Heart left ventricle (tissue), 16 donors: ENCODE measurements around the gene DSCAML1. TPM values are rescaled to one million over a fixed set of nuclear protein-coding genes. Genes with fewer than 3 reads are reported as not detected.

Source experiments
- ATAC-seq, 4 donors: fragments of 200-7000 bp; cut with Tn5 transposase; one replicate each; pipeline ENCODE4 v1.9.1; 2020 to 2022; ENCODE audit warnings: moderate library complexity in 4 of 4, mild to moderate bottlenecking in 3 of 4, moderate number of reproducible peaks in 1 of 4
- DNase-seq, 5 donors: peaks; one replicate each; pipeline ENCODE4 v3.0.0-alpha.2; 2020
- H3K27ac ChIP-seq, 12 donors: fragments of 200-600 bp; sonication (generic) in 4 of 12; one replicate each; pipeline versions ENCODE4 v1.5.0 to v1.8.0; 2016 to 2022; ENCODE audit warnings: mild to moderate bottlenecking in 2 of 12
- H3K27me3 ChIP-seq, 9 donors: fragments of 200-600 bp; sonication (generic) in 2 of 9; one replicate each; pipeline versions ENCODE4 v1.5.1 to v1.8.0; 2016 to 2022; ENCODE audit warnings: mild to moderate bottlenecking in 3 of 9
- H3K36me3 ChIP-seq, 9 donors: fragments of 200-600 bp; sonication (generic) in 2 of 9; one replicate each; pipeline versions ENCODE4 v1.5.0 to v1.8.0; 2018 to 2022; ENCODE audit warnings: mild to moderate bottlenecking in 2 of 9
- H3K4me1 ChIP-seq, 12 donors: fragments of 200-600 bp; sonication (generic) in 4 of 12; one replicate each; pipeline versions ENCODE4 v1.5.0 to v1.8.0; 2016 to 2022; ENCODE audit warnings: mild to moderate bottlenecking in 3 of 12
- H3K4me3 ChIP-seq, 12 donors: fragments of 200-600 bp; sonication (generic) in 4 of 12; one replicate each; pipeline versions ENCODE4 v1.5.0 to v1.8.0; 2017 to 2022; ENCODE audit warnings: mild to moderate bottlenecking in 9 of 12, moderate library complexity in 4 of 12
- H3K9me3 ChIP-seq, 12 donors: fragments of 200-600 bp; sonication (generic) in 4 of 12; one replicate each; pipeline versions ENCODE4 v1.5.0 to v1.8.0; 2016 to 2022; ENCODE audit warnings: mild to moderate bottlenecking in 1 of 12
- CTCF ChIP-seq, 12 donors: fragments of 200-600 bp; sonication (generic) in 4 of 12; IDR thresholded peaks; one replicate each; pipeline versions ENCODE4 v1.5.0 to v1.8.0; 2018 to 2022; ENCODE audit warnings: antibody characterized with exemption in 12 of 12, mild to moderate bottlenecking in 5 of 12
- POLR2A ChIP-seq, 2 donors: fragments of 450-650 bp; IDR thresholded peaks; one replicate each; pipeline ENCODE4 v1.6.1; 2017; ENCODE audit warnings: antibody characterized with exemption in 2 of 2, mild to moderate bottlenecking in 2 of 2, moderate library complexity in 2 of 2
- WGBS, 4 donors: extraction: QIAGEN DNeasy Blood & Tissue Kit in 2 of 4; methylation state at CpG; one replicate each; pipeline versions ENCODE4 v1.1.5 to v1.1.7; 2013 to 2018; 5-methylcytosine and 5-hydroxymethylcytosine counted together
- intact Hi-C, 10 donors: fragments of 100-400 bp; cut with DNase I; formaldehyde crosslinking; loops; one replicate each; pipeline versions ENCODE4 v1.11.1 to v1.14.2; 2022
- polyA plus RNA-seq, 2 donors: library from polyadenylated mRNA; stranded (reverse); fragments of 200-250 nt; gene quantifications; one replicate each; pipeline ENCODE4 v1.2.3, GENCODE V29; 2013
- total RNA-seq, 9 donors: library from RNA; depleted of rRNA in 2 of 9; stranded (reverse); fragments of >200 nt in 2 of 9; fragmentation: NEBNext Ultra II Directional in 3 of 9; extraction: Animal tissue kit (Norgen Biotek cat#: 25700) in 3 of 9; gene quantifications; one replicate each; pipeline versions ENCODE4 v1.1.0 to v1.2.4, GENCODE V29; 2016 to 2023
- donor health status: ischemic (EF 13 %, LVEDD 7.1; RV severe dilation, severe dysfunction).
- donor health status: healthy with polysubstance abuse.
- donor health status: DM: no; HTN: yes; CAD: no.
- donor health status: DM: no; HTN: no; CAD: no.
- donor health status: ischemic (EF 25% LVEDD 6.9; RV normal size, moderate dysfunction).
- donor health status: ischemic (EF 25% LVEDD 5.7; RV mildly dilated, moderate dysfunction).
- donor health status: healthy.
- donor health status: DM: yes; HTN: yes; CAD: no.
- donor health status: ischemic (EF 35%, LVEDD 5.7; RV mildly dilated, moderate dysfunction).
- donor health status: nonischemic (EF 11% LVEDD 7.7; RV severe dilation, severe dysfunction).
- donor health status: DM: yes; HTN: yes; CAD: no.
- donor health status: PGD.
- donor health status: ischemic (EF 29% LVEDD 5.4; RV normal size, mild dysfunction).
- donor health status: nonischemic (EF 23%, LVEDD 6.1; RV moderate dilation, normal function).

DSCAML1 gene
- total and polyA plus RNA-seq, 11 donors, result 0.05 to 1.7 (median 0.76) TPM

GRCh38 chr11:117688255-117688797 is 108.7 kb downstream of the DSCAML1 start:
- no peak overlapping the region for H3K27ac ChIP-seq
- intact Hi-C loops, result no loop called here
- no peaks in the 10 kb centered on the region for H3K9me3 ChIP-seq
- TF ChIP-seq POLR2A (IDR thresholded peaks at IDR 0.05) (no peak), CTCF (IDR thresholded peaks at IDR 0.05) (no peak)
- H3K4me1 ChIP-seq, result peaks cover 0 to 11% (median 1%) of the 10 kb centered on the region in 12 donors
- no peak for ATAC-seq
- 72 to 90% (median 88%) methylated on average over 3 of the region's 3 CpGs for WGBS, 4 donors
- no peak overlapping the region for H3K4me3 ChIP-seq
- H3K27me3 ChIP-seq, result no peaks in the 10 kb centered on the region
- no peaks in the 10 kb centered on the region for H3K36me3 ChIP-seq
- DNase-seq, result peak in 1 of 5 donors; percentile 5

- intact Hi-C loops, result no loop called here
- no peak overlapping the region for H3K27ac ChIP-seq
- ATAC-seq (no peak), DNase-seq (peak in 1 of 5 donors; percentile 2)
- no peaks in the 10 kb centered on the region for H3K9me3 ChIP-seq
- WGBS, 4 donors, result 90 to 92% (median 91%) methylated on average over 6 of the region's 6 CpGs
- H3K4me1 ChIP-seq, result peaks cover 0 to 11% (median 1%) of the 10 kb centered on the region in 12 donors
- no peaks in the 10 kb centered on the region for H3K36me3 ChIP-seq
- TF ChIP-seq CTCF (IDR thresholded peaks at IDR 0.05) (no peak), POLR2A (IDR thresholded peaks at IDR 0.05) (no peak)
- H3K27me3 ChIP-seq, result no peaks in the 10 kb centered on the region
- no peak overlapping the region for H3K4me3 ChIP-seq
Observed at GRCh38 chr11:117687776-117688175, 109.2 kb downstream of the DSCAML1 start.

GRCh38 chr11:117686711-117687110 is 110.3 kb downstream of the DSCAML1 start:
- H3K4me1 ChIP-seq, result peaks cover 0 to 10% (median under 1%) of the 10 kb centered on the region in 12 donors
- no peaks in the 10 kb centered on the region for H3K36me3 ChIP-seq
- DNase-seq (no peak), ATAC-seq (no peak)
- no peak for TF ChIP-seq CTCF (IDR thresholded peaks at IDR 0.05)
- TF ChIP-seq POLR2A (IDR thresholded peaks at IDR 0.05), result no peak
- H3K27ac ChIP-seq, result no peak overlapping the region
- H3K9me3 ChIP-seq, result no peaks in the 10 kb centered on the region
- no peaks in the 10 kb centered on the region for H3K27me3 ChIP-seq
- WGBS, 4 donors, result 84 to 98% (median 97%) methylated on average over 3 of the region's 3 CpGs
- no peak overlapping the region for H3K4me3 ChIP-seq
- intact Hi-C loops, result no loop called here

GRCh38 chr11:117685566-117685965 is 111.5 kb downstream of the DSCAML1 start:
- DNase-seq, result peak in 1 of 5 donors; percentile 10
- no peak overlapping the region for H3K27ac ChIP-seq
- H3K4me1 ChIP-seq, result no peaks in the 10 kb centered on the region
- 92 to 100% (median 94%) methylated on average over 6 of the region's 6 CpGs for WGBS, 4 donors
- no peak overlapping the region for H3K4me3 ChIP-seq
- no peaks in the 10 kb centered on the region for H3K9me3 ChIP-seq
- intact Hi-C loops, result no loop called here
- no peak for ATAC-seq
- H3K36me3 ChIP-seq, result no peaks in the 10 kb centered on the region
- H3K27me3 ChIP-seq, result no peaks in the 10 kb centered on the region
- no peak for TF ChIP-seq POLR2A (IDR thresholded peaks at IDR 0.05)
- TF ChIP-seq CTCF (IDR thresholded peaks at IDR 0.05), result no peak
